ENCODE results near the gene DENND5A.
"Not testable (repeated sequence)": the region's sequence is repeated elsewhere in the genome, so short reads cannot be mapped to it uniquely, and the experiment has no call there.

DENND5A gene

GRCh38 chr11:9210922-9211320 is 54.2 kb downstream of the DENND5A start:
- peak; percentile 8 for DNase-seq (ENCODE audit: low spot score)

- no peak for DNase-seq (ENCODE audit: low spot score)
Observed at GRCh38 chr11:9210224-9210921, 54.8 kb downstream of the DENND5A start.

- not testable (repeated sequence) for DNase-seq (ENCODE audit: low spot score)
Observed at GRCh38 chr11:9209604-9210003, 55.5 kb downstream of the DENND5A start.

GRCh38 chr11:9208726-9209501 is 56.2 kb downstream of the DENND5A start:
- no peak for DNase-seq (ENCODE audit: low spot score)

- no peak for DNase-seq (ENCODE audit: low spot score)
Observed at GRCh38 chr11:9207229-9207628, 57.9 kb downstream of the DENND5A start.

GRCh38 chr11:9206496-9206895 is 58.7 kb downstream of the DENND5A start:
- DNase-seq (ENCODE audit: low spot score) = peak; percentile 80

- no peak for DNase-seq (ENCODE audit: low spot score)
Observed at GRCh38 chr11:9203691-9204311, 61.3 kb downstream of the DENND5A start.

GRCh38 chr11:9201372-9202162 is 63.6 kb downstream of the DENND5A start:
- DNase-seq (ENCODE audit: low spot score) = no peak

- no peak for DNase-seq (ENCODE audit: low spot score)
Observed at GRCh38 chr11:9200471-9200870, 64.7 kb downstream of the DENND5A start.

GRCh38 chr11:9193316-9193715 is 71.8 kb downstream of the DENND5A start:
- DNase-seq (ENCODE audit: low spot score) = no peak

- DNase-seq (ENCODE audit: low spot score) = no peak
Observed at GRCh38 chr11:9192561-9192960, 72.6 kb downstream of the DENND5A start.

GRCh38 chr11:9190326-9191016 is 74.7 kb downstream of the DENND5A start:
- not testable (repeated sequence) for DNase-seq (ENCODE audit: low spot score)

- not testable (repeated sequence) for DNase-seq (ENCODE audit: low spot score)
Observed at GRCh38 chr11:9188860-9189259, 76.3 kb downstream of the DENND5A start.

- DNase-seq (ENCODE audit: low spot score) = no peak
Observed at GRCh38 chr11:9187616-9188015, 77.5 kb downstream of the DENND5A start.

- no peak for DNase-seq (ENCODE audit: low spot score)
Observed at GRCh38 chr11:9184516-9184915, 80.6 kb downstream of the DENND5A start.

- DNase-seq (ENCODE audit: low spot score) = no peak
Observed at GRCh38 chr11:9182180-9182871, 82.8 kb downstream of the DENND5A start.

- peak; percentile 29 for DNase-seq (ENCODE audit: low spot score)
Observed at GRCh38 chr11:9180784-9181183, 84.4 kb downstream of the DENND5A start.

- no peak for DNase-seq (ENCODE audit: low spot score)
Observed at GRCh38 chr11:9179141-9179540, 86.0 kb downstream of the DENND5A start.

- no peak for DNase-seq (ENCODE audit: low spot score)
Observed at GRCh38 chr11:9178716-9179115, 86.4 kb downstream of the DENND5A start.

GRCh38 chr11:9177438-9178091 is 87.6 kb downstream of the DENND5A start:
- no peak for DNase-seq (ENCODE audit: low spot score)
